Stimulated activated CD8-positive, alpha-beta memory T cell treated with anti-CD3 and anti-CD28 coated beads, Interleukin-7, amount 100 ng/mL, for 24 hours (primary cell): Measurements from ENCODE around the gene CHAT.

ENCODE experiments used
- DNase-seq: peaks from one replicate; pipeline ENCODE4 v3.0.0-alpha.2; 2020; ENCODE audit warnings: low read depth

Gene CHAT

GRCh38 chr10:49688920-49689319 lies 75.1 kb downstream of the CHAT start:
- DNase-seq = no peak

- DNase-seq = no peak
Observed at GRCh38 chr10:49689882-49690510, 76.2 kb downstream of the CHAT start.

DNA sequence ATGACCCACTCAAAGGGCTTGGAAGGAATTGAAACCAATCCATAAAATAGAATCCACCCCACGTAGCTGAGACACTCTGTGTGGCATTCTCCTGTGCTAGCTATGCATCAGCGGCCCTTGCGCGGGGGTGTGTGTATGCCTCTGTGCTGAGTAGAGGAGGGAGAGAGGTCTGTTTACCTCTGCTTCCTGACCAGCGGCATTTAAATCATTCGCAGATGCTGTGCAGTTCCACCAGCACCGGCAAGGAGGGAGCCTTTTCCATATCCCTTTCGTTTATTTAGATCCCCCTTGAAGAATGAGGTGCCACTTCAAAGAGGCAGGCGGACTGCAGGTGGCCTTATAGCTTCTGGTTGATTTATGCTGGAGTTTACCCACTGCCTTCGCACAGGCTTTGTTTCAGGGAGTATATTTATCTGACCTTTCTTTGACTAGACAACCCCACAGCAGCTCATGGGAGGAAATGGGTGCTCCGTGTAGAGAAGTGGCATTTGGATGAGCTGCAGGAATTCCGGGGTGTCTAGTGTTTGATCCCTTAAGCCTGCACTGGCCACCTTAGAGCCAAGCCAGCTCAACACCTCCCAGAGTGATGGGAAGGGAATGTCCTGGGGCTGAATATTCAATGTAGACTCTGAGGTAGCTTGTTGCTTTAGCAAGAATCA lies 77.0 kb downstream of the CHAT start:
- DNase-seq = no peak

- no peak for DNase-seq
Observed at GRCh38 chr10:49691588-49691987, 77.8 kb downstream of the CHAT start.

GRCh38 chr10:49694466-49694865 lies 80.6 kb downstream of the CHAT start:
- no peak for DNase-seq

DNA sequence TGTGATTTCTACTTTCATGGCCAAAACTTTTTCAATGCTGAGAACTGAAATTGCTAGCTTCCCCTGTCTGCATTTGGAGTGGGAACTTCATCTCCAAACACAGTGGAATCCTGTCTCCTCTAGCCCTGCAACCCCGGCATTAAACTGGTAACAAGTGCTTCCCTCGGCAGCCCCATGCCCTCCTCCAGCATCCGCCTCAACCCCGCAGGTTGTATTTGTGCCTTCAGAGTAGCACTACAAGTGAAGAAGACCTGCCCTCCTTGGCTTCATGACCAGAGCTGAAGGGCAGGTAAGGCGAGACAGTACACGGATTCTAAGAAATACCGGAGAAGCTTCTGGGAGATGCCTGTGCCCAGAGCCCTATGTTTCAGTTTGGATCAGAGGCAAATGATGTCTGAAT lies 82.5 kb downstream of the CHAT start:
- DNase-seq = no peak

DNA sequence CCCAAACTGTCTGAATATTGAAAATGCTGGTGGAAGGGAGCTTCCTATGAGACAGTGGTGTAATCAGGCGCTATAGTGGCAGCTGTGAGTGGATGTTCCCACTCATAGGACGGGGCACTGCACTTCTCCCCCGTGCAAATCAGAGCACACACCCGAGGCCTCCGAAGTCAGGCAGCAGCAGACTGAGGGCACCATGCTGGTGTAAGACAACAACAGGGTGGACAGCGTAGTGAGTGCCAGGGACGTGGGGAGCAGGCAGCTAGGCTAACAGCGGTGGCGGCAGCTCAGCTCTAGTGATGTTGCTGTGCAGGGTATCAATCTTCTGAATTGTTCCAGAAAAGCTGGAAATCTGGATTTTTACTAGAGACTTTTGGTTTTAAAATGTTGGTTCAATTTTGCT lies 84.8 kb downstream of the CHAT start:
- DNase-seq = no peak

DNA sequence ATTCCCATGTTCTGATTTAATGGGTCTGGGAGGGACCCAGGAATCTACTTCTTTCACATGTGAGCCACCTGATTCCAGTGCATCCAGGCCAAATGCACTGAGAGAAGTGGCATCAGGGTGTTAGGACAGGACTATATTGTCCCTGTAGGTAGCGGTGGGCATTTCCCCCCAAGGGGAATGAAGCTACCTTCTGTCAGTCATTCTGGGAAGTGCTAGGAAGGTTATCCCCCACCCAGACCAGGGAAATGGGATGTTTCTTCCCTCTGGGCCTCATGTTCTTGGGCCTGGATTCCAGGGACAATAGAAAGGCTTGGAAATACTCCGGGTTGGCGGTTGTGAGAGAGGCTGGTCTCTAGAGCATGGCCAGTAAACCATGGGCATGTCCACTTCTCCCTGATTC lies 86.4 kb downstream of the CHAT start:
- DNase-seq = no peak

GRCh38 chr10:49700997-49701396 lies 87.2 kb downstream of the CHAT start:
- DNase-seq = no peak

- no peak for DNase-seq
Observed at GRCh38 chr10:49707585-49707984, 93.7 kb downstream of the CHAT start.

DNA sequence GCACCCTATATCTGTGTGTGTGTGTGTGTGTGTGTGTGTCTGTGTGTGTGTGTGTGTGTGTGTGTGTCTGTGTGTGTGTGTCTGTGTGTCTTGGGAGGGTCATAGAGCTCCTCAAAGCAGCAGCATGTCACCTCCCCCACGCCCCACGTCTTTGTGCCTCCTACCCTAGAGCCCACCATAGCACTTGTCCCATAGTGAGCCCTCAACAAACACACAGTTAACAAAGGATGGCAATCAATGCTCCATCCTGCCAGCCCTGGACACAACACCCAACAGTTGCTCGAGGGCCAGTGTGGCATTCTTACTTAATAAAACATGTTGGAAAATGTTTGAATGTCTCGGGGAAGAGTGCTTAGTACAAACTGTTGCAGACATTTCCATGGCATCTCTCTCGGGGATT lies 96.1 kb downstream of the CHAT start:
- no peak for DNase-seq

- no peak for DNase-seq
Observed at GRCh38 chr10:49710966-49711365, 97.1 kb downstream of the CHAT start.

DNA sequence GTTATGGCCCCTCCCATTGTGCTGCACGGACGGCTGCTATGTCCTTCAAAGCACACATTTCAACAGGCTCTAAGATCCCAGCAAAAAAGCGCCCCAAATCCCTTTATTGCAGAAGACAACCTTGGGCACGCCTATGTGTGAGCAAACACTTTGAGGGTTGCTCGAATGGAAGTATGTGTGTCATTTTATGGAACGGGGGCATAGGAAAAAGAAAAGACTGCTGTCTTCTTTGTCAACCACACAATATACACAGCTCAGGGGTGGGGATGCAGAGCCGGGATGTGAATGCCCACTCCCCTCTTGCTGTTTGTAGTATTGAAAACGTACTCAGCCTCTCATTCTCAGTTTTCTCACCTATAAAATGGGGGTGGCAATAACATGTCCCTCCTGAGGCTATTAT lies 97.6 kb downstream of the CHAT start:
- no peak for DNase-seq

- no peak for DNase-seq
Observed at GRCh38 chr10:49713266-49713665, 99.4 kb downstream of the CHAT start.
